ENCODE measurements around the gene LGALS7B.

DNA sequence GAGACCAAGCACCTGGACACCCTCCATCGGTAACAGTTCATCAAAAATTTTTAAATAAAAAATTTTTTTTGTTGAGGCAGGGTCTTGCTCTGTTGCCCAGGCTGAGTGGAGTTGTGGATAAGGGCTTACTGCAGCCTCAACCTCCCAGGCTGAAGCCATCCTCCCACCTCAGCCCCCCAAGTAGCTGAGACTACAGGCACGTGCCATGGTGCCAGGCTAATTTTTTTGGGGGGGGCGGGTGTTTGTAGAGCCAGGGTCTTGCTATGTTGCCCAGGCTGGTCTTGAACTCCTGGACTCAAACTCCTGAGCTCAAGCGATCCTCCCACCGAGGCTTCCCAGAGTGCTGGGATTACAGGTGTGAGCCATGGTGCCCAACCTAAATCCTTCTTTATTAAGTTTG, 4.7 kb downstream of the LGALS7B start:
- TF ChIP-seq, protein P1, sequence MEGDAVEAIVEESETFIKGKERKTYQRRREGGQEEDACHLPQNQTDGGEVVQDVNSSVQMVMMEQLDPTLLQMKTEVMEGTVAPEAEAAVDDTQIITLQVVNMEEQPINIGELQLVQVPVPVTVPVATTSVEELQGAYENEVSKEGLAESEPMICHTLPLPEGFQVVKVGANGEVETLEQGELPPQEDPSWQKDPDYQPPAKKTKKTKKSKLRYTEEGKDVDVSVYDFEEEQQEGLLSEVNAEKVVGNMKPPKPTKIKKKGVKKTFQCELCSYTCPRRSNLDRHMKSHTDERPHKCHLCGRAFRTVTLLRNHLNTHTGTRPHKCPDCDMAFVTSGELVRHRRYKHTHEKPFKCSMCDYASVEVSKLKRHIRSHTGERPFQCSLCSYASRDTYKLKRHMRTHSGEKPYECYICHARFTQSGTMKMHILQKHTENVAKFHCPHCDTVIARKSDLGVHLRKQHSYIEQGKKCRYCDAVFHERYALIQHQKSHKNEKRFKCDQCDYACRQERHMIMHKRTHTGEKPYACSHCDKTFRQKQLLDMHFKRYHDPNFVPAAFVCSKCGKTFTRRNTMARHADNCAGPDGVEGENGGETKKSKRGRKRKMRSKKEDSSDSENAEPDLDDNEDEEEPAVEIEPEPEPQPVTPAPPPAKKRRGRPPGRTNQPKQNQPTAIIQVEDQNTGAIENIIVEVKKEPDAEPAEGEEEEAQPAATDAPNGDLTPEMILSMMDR (IDR thresholded peaks at IDR 0.05): no peak
- no peak for TF ChIP-seq EZH2 (IDR thresholded peaks at IDR 0.05; ENCODE audit: borderline replicate concordance, insufficient read depth, low read depth, low read length, poor library complexity, severe bottlenecking)

Data from B cell (primary cell).